Neural cell (in vitro differentiated cells): ENCODE measurements around the gene PARP1. TPM values are rescaled to one million over a fixed set of nuclear protein-coding genes. Genes with fewer than 3 reads are reported as not detected.

Experiments
- H2AFZ ChIP-seq: fragments of 200-600, 300-800 bp; sonication (generic), shearing (Covaris generic); 2 replicates; pipeline ENCODE4 v1.6.0; 2014; ENCODE audit warnings: low read depth, mild to moderate bottlenecking, antibody characterized with exemption, low read length, moderate library complexity
- H3F3A ChIP-seq: fragments of 200-600 bp; shearing (Covaris generic); 2 replicates; pipeline ENCODE4 v1.6.1; 2016; ENCODE audit warnings: mild to moderate bottlenecking, moderate library complexity, mixed read lengths, antibody characterized with exemption, low read length; ENCODE audit not compliant: insufficient read depth, poor library complexity, severe bottlenecking
- H3K27ac ChIP-seq: fragments of 200-600, 300-800 bp; sonication (generic), shearing (Covaris generic); 2 replicates; pipeline ENCODE4 v1.5.1; 2014; ENCODE audit warnings: mild to moderate bottlenecking, low read length, moderate library complexity
- H3K27me3 ChIP-seq: fragments of 300-800, 200-600 bp; sonication (generic), shearing (Covaris generic); 2 replicates; pipeline ENCODE4 v1.6.0; 2014; ENCODE audit warnings: mild to moderate bottlenecking, low read depth, low read length, moderate library complexity; ENCODE audit not compliant: insufficient read depth
- H3K36me3 ChIP-seq: fragments of 300-800, 200-600 bp; sonication (generic), shearing (Covaris generic); 2 replicates; pipeline ENCODE4 v1.5.1; 2014; ENCODE audit warnings: mild to moderate bottlenecking, antibody characterized with exemption, low read length, moderate library complexity; ENCODE audit not compliant: insufficient read depth
- H3K4me2 ChIP-seq: fragments of 300-800, 200-600 bp; sonication (generic), shearing (Covaris generic); 2 replicates; pipeline ENCODE4 v1.6.0; 2014; ENCODE audit warnings: mild to moderate bottlenecking, low read length
- H3K4me3 ChIP-seq: fragments of 300-800, 200-600 bp; sonication (generic), shearing (Covaris generic); 2 replicates; pipeline ENCODE4 v1.5.1; 2014; ENCODE audit warnings: mild to moderate bottlenecking, low read length, moderate library complexity
- H3K79me2 ChIP-seq: fragments of 200-600 bp; shearing (Covaris generic); replicated peaks from 2 replicates; pipeline ENCODE4 v1.6.0; 2014; ENCODE audit warnings: mild to moderate bottlenecking, low read length, moderate library complexity; ENCODE audit not compliant: insufficient read depth
- H3K9ac ChIP-seq: fragments of 300-800, 200-600 bp; sonication (generic), shearing (Covaris generic); 2 replicates; pipeline ENCODE4 v1.6.1; 2016; ENCODE audit warnings: mild to moderate bottlenecking, low read length, mixed read lengths
- H3K9me2 ChIP-seq: fragments of 200-600 bp; shearing (Covaris generic); 2 replicates; pipeline ENCODE4 v1.6.1; 2016; ENCODE audit warnings: mild to moderate bottlenecking, low read length, mixed read lengths; ENCODE audit not compliant: insufficient read depth
- H3K9me3 ChIP-seq: fragments of 200-600, 300-800 bp; sonication (generic), shearing (Covaris generic); 2 replicates; pipeline ENCODE4 v1.6.1; 2016; ENCODE audit warnings: mild to moderate bottlenecking, mixed run types, low read length, moderate library complexity, mixed read lengths
- H4K20me1 ChIP-seq: fragments of 200-600 bp; shearing (Covaris generic); 2 replicates; pipeline ENCODE4 v1.6.1; 2016; ENCODE audit warnings: mild to moderate bottlenecking, mixed run types; ENCODE audit not compliant: insufficient read depth
- CTCF ChIP-seq: fragments of 450-650 bp; IDR thresholded peaks from 2 replicates; pipeline ENCODE4 v1.5.1; 2014; ENCODE audit warnings: antibody characterized with exemption, mild to moderate bottlenecking, moderate library complexity; ENCODE audit not compliant: poor library complexity, severe bottlenecking
- EP300 ChIP-seq: fragments of 450-650 bp; conservative IDR thresholded peaks from 2 replicates; pipeline ENCODE4 v1.6.1; 2014; ENCODE audit warnings: antibody characterized with exemption, mild to moderate bottlenecking, moderate library complexity; ENCODE audit not compliant: poor library complexity, severe bottlenecking
- EZH2 ChIP-seq: fragments of 200-600, 300-800 bp; shearing (Covaris generic), sonication (generic); IDR thresholded peaks from 2 replicates; pipeline ENCODE4 v1.6.1; 2014; ENCODE audit warnings: antibody characterized with exemption, low read length, borderline replicate concordance, mild to moderate bottlenecking; ENCODE audit not compliant: insufficient read depth, poor library complexity, severe bottlenecking
- MXI1 ChIP-seq: fragments of 450-650 bp; conservative IDR thresholded peaks from 2 replicates; pipeline ENCODE4 v1.6.1; 2014; ENCODE audit warnings: antibody characterized with exemption, mild to moderate bottlenecking; ENCODE audit not compliant: poor library complexity, severe bottlenecking
- POLR2AphosphoS5 ChIP-seq: IDR thresholded peaks from 2 replicates; pipeline ENCODE4 v1.6.1; 2012
- RAD21 ChIP-seq: fragments of 450-650 bp; conservative IDR thresholded peaks from 2 replicates; pipeline ENCODE4 v1.6.1; 2014; ENCODE audit warnings: antibody characterized with exemption, mild to moderate bottlenecking, moderate library complexity
- REST ChIP-seq: IDR thresholded peaks from 2 replicates; pipeline ENCODE4 v1.6.1; 2012; ENCODE audit warnings: borderline replicate concordance
- SMC3 ChIP-seq: fragments of 450-650 bp; conservative IDR thresholded peaks from 2 replicates; pipeline ENCODE4 v1.6.1; 2014; ENCODE audit warnings: antibody characterized with exemption, mild to moderate bottlenecking, moderate library complexity; ENCODE audit not compliant: poor library complexity
- TAF1 ChIP-seq: IDR thresholded peaks from 2 replicates; pipeline ENCODE4 v1.6.1; 2012; ENCODE audit warnings: low read depth
- polyA plus RNA-seq: library from polyadenylated mRNA; depleted of rRNA; stranded (reverse); fragments of >200 nt; gene quantifications from 2 replicates; pipeline ENCODE4 v1.2.3, GENCODE V29; 2014

PARP1 gene
- polyA plus RNA-seq, 1 donor from 2014 or later = 112 TPM

GRCh38 chr1:226446094-226446493 lies 38.2 kb upstream of the PARP1 start:
- Histone ChIP-seq H3K79me2 (no peaks in the 10 kb centered on the region), H3K4me2 (no peak overlapping the region), H2AFZ (no peak overlapping the region), H3K27ac (no peak overlapping the region), H3K27me3 (no peaks in the 10 kb centered on the region), H4K20me1 (no peaks in the 10 kb centered on the region), H3K9me2 (no peaks in the 10 kb centered on the region), H3F3A (no peaks in the 10 kb centered on the region), H3K9me3 (no peaks in the 10 kb centered on the region), H3K4me3 (no peak overlapping the region), H3K36me3 (no peaks in the 10 kb centered on the region), H3K9ac (no peak overlapping the region)
- TF ChIP-seq EP300 = no peak
- TF ChIP-seq SMC3 = no peak
- TF ChIP-seq RAD21 = no peak
- no peak for TF ChIP-seq POLR2AphosphoS5
- no peak for TF ChIP-seq CTCF
- TF ChIP-seq EZH2 = no peak
- TF ChIP-seq MXI1 = no peak
- TF ChIP-seq REST = no peak
- no peak for TF ChIP-seq TAF1

- Histone ChIP-seq H3K4me2 (no peak overlapping the region), H3F3A (no peaks in the 10 kb centered on the region), H2AFZ (no peak overlapping the region), H3K9me2 (no peaks in the 10 kb centered on the region), H3K27ac (no peak overlapping the region), H3K9ac (no peak overlapping the region), H3K4me3 (no peak overlapping the region), H3K27me3 (no peaks in the 10 kb centered on the region), H3K36me3 (no peaks in the 10 kb centered on the region), H4K20me1 (no peaks in the 10 kb centered on the region), H3K79me2 (no peaks in the 10 kb centered on the region), H3K9me3 (no peaks in the 10 kb centered on the region)
- TF ChIP-seq TAF1 (no peak), POLR2AphosphoS5 (no peak), EP300 (no peak), CTCF (no peak), MXI1 (no peak), REST (no peak), EZH2 (no peak), SMC3 (no peak), RAD21 (no peak)
Measured at GRCh38 chr1:226444901-226445300, 37.0 kb upstream of the PARP1 start.
